WTC11 (cell line): ENCODE results near the gene ZAR1L. TPM values are rescaled to one million over a fixed set of nuclear protein-coding genes. Genes with fewer than 3 reads are reported as not detected.

Experiments
- ATAC-seq: fragments of 200-7000 bp; cut with Tn5 transposase; 2 replicates; pipeline ENCODE4 v1.10.0; 2021; ENCODE audit warnings: mild to moderate bottlenecking, moderate library complexity
- CTCF ChIA-PET: fragments of 300-600 bp; sonication (Branson Sonifier 250); formaldehyde crosslinking; loops from one replicate; lab custom pipeline; 2021; ENCODE audit warnings: antibody characterized with exemption; lab: Charles Lee
- POLR2A ChIA-PET: fragments of 350-600 bp; sonication (Branson Sonifier 250); formaldehyde crosslinking; loops from one replicate; lab custom pipeline; 2021; ENCODE audit warnings: antibody characterized with exemption; lab: Charles Lee
- DNase-seq: peaks from one replicate; pipeline ENCODE4 v3.0.0; 2021; ENCODE audit warnings: low spot score
- H3K27ac Mint-ChIP-seq: 2 replicates; pipeline ENCODE4 v1.8.0; 2021; ENCODE audit warnings: mixed read lengths
- H3K27me3 Mint-ChIP-seq: 2 replicates; pipeline ENCODE4 v1.8.0; 2021; ENCODE audit warnings: low read depth, mild to moderate bottlenecking, moderate library complexity, mixed read lengths
- H3K36me3 Mint-ChIP-seq: 2 replicates; pipeline ENCODE4 v1.8.0; 2021; ENCODE audit warnings: mixed read lengths
- H3K4me1 Mint-ChIP-seq: 2 replicates; pipeline ENCODE4 v1.8.0; 2022; ENCODE audit warnings: mixed read lengths
- H3K4me3 Mint-ChIP-seq: 2 replicates; pipeline ENCODE4 v1.8.0; 2021; ENCODE audit warnings: mild to moderate bottlenecking, moderate library complexity, mixed read lengths
- H3K9me3 Mint-ChIP-seq: 2 replicates; pipeline ENCODE4 v1.8.0; 2021; ENCODE audit warnings: mixed read lengths
- ARID4B ChIP-seq: sonication (generic); formaldehyde crosslinking; IDR thresholded peaks from 2 replicates; pipeline ENCODE4 v1.8.0; 2023; ENCODE audit warnings: missing genetic modification reagents, mild to moderate bottlenecking, borderline replicate concordance
- E2F1 ChIP-seq: sonication (generic); formaldehyde crosslinking; IDR thresholded peaks from 2 replicates; pipeline ENCODE4 v1.8.0; 2022; ENCODE audit warnings: mild to moderate bottlenecking, missing genetic modification reagents
- GRHL2 ChIP-seq: fragments of 250-450 bp; sonication (Bioruptor Pico); IDR thresholded peaks from 2 replicates; pipeline ENCODE4 v1.8.0; 2022; ENCODE audit warnings: mild to moderate bottlenecking, moderate library complexity; ENCODE audit not compliant: insufficient replicate concordance, severe bottlenecking
- MYBL2 ChIP-seq: sonication (generic); formaldehyde crosslinking; IDR thresholded peaks from 2 replicates; pipeline ENCODE4 v1.8.1; 2023; ENCODE audit warnings: mild to moderate bottlenecking, moderate library complexity, missing genetic modification reagents
- NFE2L1 ChIP-seq: sonication (generic); formaldehyde crosslinking; IDR thresholded peaks from 2 replicates; pipeline ENCODE4 v1.8.1; 2023; ENCODE audit warnings: missing genetic modification reagents
- OVOL2 ChIP-seq: fragments of 250-450 bp; sonication (Bioruptor Pico); IDR thresholded peaks from 2 replicates; pipeline ENCODE4 v1.9.0; 2021; ENCODE audit warnings: mild to moderate bottlenecking, borderline replicate concordance
- TCF7 ChIP-seq: sonication (generic); formaldehyde crosslinking; IDR thresholded peaks from 2 replicates; pipeline ENCODE4 v1.8.0; 2022; ENCODE audit warnings: mild to moderate bottlenecking, low read depth, missing genetic modification reagents, moderate library complexity
- TEAD1 ChIP-seq: sonication (generic); formaldehyde crosslinking; IDR thresholded peaks from 2 replicates; pipeline ENCODE4 v1.8.0; 2022; ENCODE audit warnings: mild to moderate bottlenecking, missing genetic modification reagents
- TP53 ChIP-seq: sonication (generic); formaldehyde crosslinking; IDR thresholded peaks from 2 replicates; pipeline ENCODE4 v1.8.1; 2023; ENCODE audit warnings: mild to moderate bottlenecking, missing genetic modification reagents
- ZBTB21 ChIP-seq: sonication (generic); formaldehyde crosslinking; IDR thresholded peaks from 2 replicates; pipeline ENCODE4 v1.8.1; 2023; ENCODE audit warnings: mild to moderate bottlenecking, missing genetic modification reagents, borderline replicate concordance
- ZNF232 ChIP-seq: sonication (generic); formaldehyde crosslinking; IDR thresholded peaks from 2 replicates; pipeline ENCODE4 v1.8.0; 2022; ENCODE audit warnings: mild to moderate bottlenecking, missing genetic modification reagents
- total RNA-seq: library from RNA; stranded (reverse); gene quantifications from 3 replicates; pipeline ENCODE4 v1.2.3, GENCODE V29; 2021
- TF ChIP-seq, protein P1 (sequence below): sonication (generic); formaldehyde crosslinking; IDR thresholded peaks from 2 replicates; pipeline ENCODE4 v1.8.1; 2023; ENCODE audit warnings: mild to moderate bottlenecking, missing genetic modification reagents
- TF ChIP-seq, protein P2 (sequence below): fragments of 250-450 bp; sonication (Bioruptor Pico); conservative IDR thresholded peaks from 2 replicates; pipeline ENCODE4 v1.9.0; 2021; ENCODE audit warnings: mild to moderate bottlenecking
- TF ChIP-seq, protein P3 (sequence below): fragments of 250-450 bp; sonication (Bioruptor Pico); IDR thresholded peaks from 2 replicates; pipeline ENCODE4 v1.9.0; 2021; ENCODE audit warnings: mild to moderate bottlenecking

The ZAR1L gene
- total RNA-seq, 1 experiment from 2014 or later: 0.33 TPM

DNA sequence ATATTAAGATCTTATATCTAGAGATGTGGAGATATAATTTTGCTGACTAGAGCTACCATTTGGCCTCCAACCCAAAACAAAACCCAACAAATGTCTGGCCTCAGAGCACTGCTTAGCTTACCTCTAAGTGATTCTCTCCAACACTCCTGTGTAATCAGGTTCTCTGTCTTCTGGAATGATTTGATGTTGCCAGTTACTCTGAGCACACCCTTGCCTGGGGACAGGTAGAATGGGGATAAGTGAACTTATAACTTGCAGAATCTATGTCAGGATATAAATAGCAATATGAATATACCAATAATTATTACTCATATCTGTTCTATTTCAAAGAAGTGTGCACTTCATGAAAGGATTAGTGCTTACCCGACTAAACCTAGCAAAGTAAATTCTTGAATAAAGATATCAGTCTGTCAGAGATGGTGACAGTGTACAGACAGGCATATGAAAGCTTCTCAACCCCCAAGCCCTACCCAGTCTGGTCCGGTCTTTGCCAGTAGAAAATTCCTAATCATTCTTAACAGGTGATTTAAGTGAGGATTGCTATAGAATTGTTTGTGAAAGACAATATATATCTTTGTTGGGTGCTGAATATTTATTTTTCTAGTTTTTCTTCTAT, 33.0 kb downstream of the ZAR1L start:
- ATAC-seq (no peak), DNase-seq (no peak)
- peaks cover 7% of the 10 kb centered on the region for H3K4me1 Mint-ChIP-seq
- TF ChIP-seq TP53 (CRISPR knock-in tag): no peak
- no peak for TF ChIP-seq TEAD1 (CRISPR knock-in tag)
- TF ChIP-seq TCF7 (CRISPR knock-in tag): no peak
- TF ChIP-seq, protein P1, sequence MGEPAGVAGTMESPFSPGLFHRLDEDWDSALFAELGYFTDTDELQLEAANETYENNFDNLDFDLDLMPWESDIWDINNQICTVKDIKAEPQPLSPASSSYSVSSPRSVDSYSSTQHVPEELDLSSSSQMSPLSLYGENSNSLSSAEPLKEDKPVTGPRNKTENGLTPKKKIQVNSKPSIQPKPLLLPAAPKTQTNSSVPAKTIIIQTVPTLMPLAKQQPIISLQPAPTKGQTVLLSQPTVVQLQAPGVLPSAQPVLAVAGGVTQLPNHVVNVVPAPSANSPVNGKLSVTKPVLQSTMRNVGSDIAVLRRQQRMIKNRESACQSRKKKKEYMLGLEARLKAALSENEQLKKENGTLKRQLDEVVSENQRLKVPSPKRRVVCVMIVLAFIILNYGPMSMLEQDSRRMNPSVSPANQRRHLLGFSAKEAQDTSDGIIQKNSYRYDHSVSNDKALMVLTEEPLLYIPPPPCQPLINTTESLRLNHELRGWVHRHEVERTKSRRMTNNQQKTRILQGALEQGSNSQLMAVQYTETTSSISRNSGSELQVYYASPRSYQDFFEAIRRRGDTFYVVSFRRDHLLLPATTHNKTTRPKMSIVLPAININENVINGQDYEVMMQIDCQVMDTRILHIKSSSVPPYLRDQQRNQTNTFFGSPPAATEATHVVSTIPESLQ (CRISPR knock-in tag): no peak
- TF ChIP-seq ZNF232 (CRISPR knock-in tag): no peak
- TF ChIP-seq, protein P2, sequence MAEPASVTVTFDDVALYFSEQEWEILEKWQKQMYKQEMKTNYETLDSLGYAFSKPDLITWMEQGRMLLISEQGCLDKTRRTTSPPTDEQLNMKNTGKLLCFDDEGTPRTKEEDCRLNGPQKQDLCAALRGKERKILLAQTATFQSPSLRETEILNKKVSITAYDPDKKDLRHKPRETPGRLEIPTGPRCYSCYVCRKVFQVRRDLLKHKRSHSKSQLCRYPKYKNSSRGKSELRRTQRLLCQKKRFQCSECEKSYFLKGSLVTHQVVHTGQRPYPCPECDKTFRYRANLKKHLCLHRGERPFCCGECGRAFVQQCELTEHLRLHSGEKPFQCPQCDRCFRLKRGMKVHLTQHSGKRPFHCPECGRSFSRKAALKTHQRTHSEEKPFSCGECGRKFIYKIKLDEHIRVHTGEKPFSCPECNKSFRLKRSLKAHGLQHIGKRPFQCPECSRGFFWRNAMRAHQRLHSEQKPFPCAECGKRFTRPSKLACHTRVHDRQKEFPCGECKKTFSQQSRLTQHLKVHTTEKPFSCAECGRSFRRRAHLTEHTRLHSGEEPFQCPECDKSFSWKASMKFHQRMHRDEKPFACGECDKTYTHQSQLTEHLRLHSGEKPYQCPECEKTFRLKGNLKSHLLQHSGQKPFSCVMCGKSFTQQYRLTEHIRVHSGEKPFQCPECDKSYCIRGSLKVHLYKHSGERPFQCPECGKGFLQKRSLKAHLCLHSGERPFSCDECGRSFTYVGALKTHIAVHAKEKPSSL (CRISPR knock-in tag): no peak
- TF ChIP-seq, protein P3, sequence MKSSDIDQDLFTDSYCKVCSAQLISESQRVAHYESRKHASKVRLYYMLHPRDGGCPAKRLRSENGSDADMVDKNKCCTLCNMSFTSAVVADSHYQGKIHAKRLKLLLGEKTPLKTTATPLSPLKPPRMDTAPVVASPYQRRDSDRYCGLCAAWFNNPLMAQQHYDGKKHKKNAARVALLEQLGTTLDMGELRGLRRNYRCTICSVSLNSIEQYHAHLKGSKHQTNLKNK (CRISPR knock-in tag): no peak
- no peak for TF ChIP-seq ZBTB21
- ChIA-PET CTCF (interaction anchor here (1.0 kb wide), 1 partner anchor 14 kb away, joined by 3 read pairs; no protein-coding TSS in a partner anchor), POLR2A (no interaction called here)
- no peaks in the 10 kb centered on the region for H3K27me3 Mint-ChIP-seq
- no peaks in the 10 kb centered on the region for H3K9me3 Mint-ChIP-seq
- no peak overlapping the region for H3K4me3 Mint-ChIP-seq
- no peaks in the 10 kb centered on the region for H3K36me3 Mint-ChIP-seq
- no peak overlapping the region for H3K27ac Mint-ChIP-seq

DNA sequence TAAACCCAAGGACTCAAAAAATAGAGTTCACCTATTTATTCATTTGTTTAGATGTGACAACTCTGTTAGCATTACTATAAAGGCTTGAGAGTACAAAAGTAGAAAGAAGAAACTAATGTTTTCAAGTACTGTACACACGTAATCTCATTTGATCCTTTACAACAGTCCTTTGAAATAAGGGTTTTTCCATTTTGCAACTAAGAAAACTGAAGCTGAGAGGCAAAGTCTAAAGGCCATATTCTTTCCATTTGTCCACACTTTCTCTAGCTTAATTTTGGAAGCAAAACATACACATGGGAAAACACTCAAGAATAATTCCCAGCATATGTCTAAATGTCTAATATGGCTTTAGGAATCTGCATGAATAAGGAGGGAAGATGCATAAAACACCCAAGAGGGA, 34.1 kb downstream of the ZAR1L start:
- DNase-seq: no peak
- TF ChIP-seq E2F1 (CRISPR knock-in tag): no peak
- TF ChIP-seq OVOL2 (CRISPR knock-in tag): no peak
- TF ChIP-seq ZNF232 (CRISPR knock-in tag): no peak
- Mint-ChIP-seq H3K27ac (no peak overlapping the region), H3K36me3 (no peaks in the 10 kb centered on the region), H3K4me3 (no peak overlapping the region), H3K4me1 (peaks cover 7% of the 10 kb centered on the region), H3K27me3 (no peaks in the 10 kb centered on the region), H3K9me3 (no peaks in the 10 kb centered on the region)
- ChIA-PET POLR2A (no interaction called here), CTCF (no interaction called here)
- ATAC-seq: no peak

GRCh38 chr13:32278426-32278825, 36.7 kb downstream of the ZAR1L start:
- no peak overlapping the region for H3K27ac Mint-ChIP-seq
- DNase-seq: no peak
- CTCF ChIA-PET: interaction anchor here (1.0 kb wide), 1 partner anchor 10 kb away, joined by 3 read pairs; no protein-coding TSS in a partner anchor
- TF ChIP-seq ARID4B (CRISPR knock-in tag) (no peak), ZBTB21 (no peak), E2F1 (CRISPR knock-in tag) (no peak), NFE2L1 (CRISPR knock-in tag) (no peak), GRHL2 (CRISPR knock-in tag) (no peak), MYBL2 (CRISPR knock-in tag) (no peak)
- TF ChIP-seq, protein P2 (CRISPR knock-in tag): no peak

More at GRCh38 chr13:32278426-32278825, 36.7 kb downstream of the ZAR1L start:
- POLR2A ChIA-PET: no interaction called here
- no peaks in the 10 kb centered on the region for H3K27me3 Mint-ChIP-seq
- H3K9me3 Mint-ChIP-seq: no peaks in the 10 kb centered on the region
- H3K36me3 Mint-ChIP-seq: no peaks in the 10 kb centered on the region
- no peak for ATAC-seq
- no peaks in the 10 kb centered on the region for H3K4me1 Mint-ChIP-seq
- no peak overlapping the region for H3K4me3 Mint-ChIP-seq
